Trophoblast cell (in vitro differentiated cells and primary cell): ENCODE data around the gene ZNF805.

Source experiments
- DNase-seq, 2 donors: peaks; one replicate each; pipeline ENCODE4 v3.0.0-alpha.2; 2016
- H2AFZ ChIP-seq: 2 replicates; pipeline ENCODE4 v1.6.1; 2013; ENCODE audit warnings: low read length, moderate library complexity, mild to moderate bottlenecking; ENCODE audit not compliant: insufficient read depth, poor library complexity
- H2AK5ac ChIP-seq: 2 replicates; pipeline ENCODE4 v1.6.1; 2013; ENCODE audit warnings: mild to moderate bottlenecking, low read length
- H2BK120ac ChIP-seq: 2 replicates; pipeline ENCODE4 v1.6.1; 2013; ENCODE audit warnings: low read length, mild to moderate bottlenecking, moderate library complexity; ENCODE audit not compliant: insufficient read depth, poor library complexity
- H2BK12ac ChIP-seq: 2 replicates; pipeline ENCODE4 v1.6.1; 2013; ENCODE audit warnings: mild to moderate bottlenecking, low read length, moderate library complexity
- H2BK5ac ChIP-seq: 2 replicates; pipeline ENCODE4 v1.6.1; 2013; ENCODE audit warnings: low read length, low read depth, moderate library complexity, mild to moderate bottlenecking; ENCODE audit not compliant: poor library complexity
- H3K14ac ChIP-seq: 2 replicates; pipeline ENCODE4 v1.6.1; 2013; ENCODE audit warnings: mild to moderate bottlenecking, low read length
- H3K18ac ChIP-seq: 2 replicates; pipeline ENCODE4 v1.6.1; 2013; ENCODE audit warnings: mild to moderate bottlenecking, low read length
- H3K23ac ChIP-seq: 2 replicates; pipeline ENCODE4 v1.6.1; 2013; ENCODE audit warnings: low read length
- H3K27ac ChIP-seq: 2 replicates; pipeline ENCODE4 v1.5.1; 2013; ENCODE audit warnings: low read depth, mild to moderate bottlenecking, inconsistent platforms, low read length, moderate library complexity
- H3K27me3 ChIP-seq: 2 replicates; pipeline ENCODE4 v1.6.1; 2013; ENCODE audit warnings: inconsistent platforms, mild to moderate bottlenecking, low read length, moderate library complexity; ENCODE audit not compliant: insufficient read depth
- H3K36me3 ChIP-seq, 2 experiments: 1 replicate in 1 of 2; 2 replicates in 1 of 2; pipeline ENCODE4 v1.6.1; 2013; ENCODE audit warnings: low read length in 2 of 2, mild to moderate bottlenecking in 2 of 2, moderate library complexity in 1 of 2; ENCODE audit not compliant: insufficient read depth in 2 of 2, control insufficient read depth in 1 of 2
- H3K4ac ChIP-seq: 2 replicates; pipeline ENCODE4 v1.6.1; 2013; ENCODE audit warnings: low read depth, mild to moderate bottlenecking, low read length, moderate library complexity
- H3K4me1 ChIP-seq, 2 experiments: 1 replicate in 1 of 2; 2 replicates in 1 of 2; pipeline ENCODE4 v1.6.1; 2013; ENCODE audit warnings: low read length in 2 of 2, mild to moderate bottlenecking in 2 of 2, moderate library complexity in 1 of 2; ENCODE audit not compliant: insufficient read depth in 2 of 2, control insufficient read depth in 1 of 2
- H3K4me2 ChIP-seq: 2 replicates; pipeline ENCODE4 v1.6.1; 2013; ENCODE audit warnings: inconsistent platforms, mild to moderate bottlenecking, low read length, moderate library complexity
- H3K4me3 ChIP-seq: 2 replicates; pipeline ENCODE4 v1.5.1; 2013; ENCODE audit warnings: mild to moderate bottlenecking, low read depth, low read length, inconsistent platforms
- H3K79me1 ChIP-seq: one replicate; pipeline ENCODE4 v1.6.1; 2013; ENCODE audit warnings: low read length
- H3K79me2 ChIP-seq: 2 replicates; pipeline ENCODE4 v1.6.1; 2013; ENCODE audit warnings: low read length, mild to moderate bottlenecking; ENCODE audit not compliant: control insufficient read depth, insufficient read depth, poor library complexity
- H3K9ac ChIP-seq: 2 replicates; pipeline ENCODE4 v1.6.1; 2013; ENCODE audit warnings: mild to moderate bottlenecking, low read length
- H3K9me3 ChIP-seq: 2 replicates; pipeline ENCODE4 v1.6.1; 2013; ENCODE audit warnings: low read depth, mild to moderate bottlenecking, control low read depth, inconsistent platforms, low read length; ENCODE audit not compliant: insufficient read depth
- H4K12ac ChIP-seq: 2 replicates; pipeline ENCODE4 v1.6.1; 2013; ENCODE audit warnings: low read depth, mild to moderate bottlenecking, low read length, moderate library complexity
- H4K8ac ChIP-seq: 2 replicates; pipeline ENCODE4 v1.6.1; 2013; ENCODE audit warnings: low read depth, mild to moderate bottlenecking, low read length, moderate library complexity
- H4K91ac ChIP-seq: one replicate; pipeline ENCODE4 v1.6.1; 2013; ENCODE audit warnings: low read depth, mild to moderate bottlenecking, low read length, moderate library complexity
- WGBS: extraction: QIAGEN DNeasy Blood & Tissue Kit; methylation state at CpG from one replicate; pipeline ENCODE4 v1.1.7; 2013; ENCODE audit warnings: missing lambda C conversion rate; ENCODE audit not compliant: insufficient read length, insufficient coverage; ENCODE audit errors: extremely low coverage; 5-methylcytosine and 5-hydroxymethylcytosine counted together

ZNF805 gene

GRCh38 chr19:57262044-57262443 is 21.6 kb downstream of the ZNF805 start:
- no peak for DNase-seq
- no peaks in the 10 kb centered on the region for H3K27me3 ChIP-seq
- H2BK5ac ChIP-seq: no peak overlapping the region
- peaks cover 0 to 5% of the 10 kb centered on the region in 2 experiments for H3K36me3 ChIP-seq
- no peak overlapping the region for H2BK12ac ChIP-seq
- H3K14ac ChIP-seq: no peak overlapping the region
- H3K4me2 ChIP-seq: no peak overlapping the region
- no peak overlapping the region for H3K4me3 ChIP-seq
- no peaks in the 10 kb centered on the region for H3K4me1 ChIP-seq
- H3K79me2 ChIP-seq: no peaks in the 10 kb centered on the region
- no peak overlapping the region for H2AFZ ChIP-seq
- H2AK5ac ChIP-seq: no peak overlapping the region
- H3K4ac ChIP-seq: no peak overlapping the region
- WGBS: no CpG with 5 or more reads among the region's 3 CpGs
- H3K9ac ChIP-seq: no peak overlapping the region
- H3K23ac ChIP-seq: no peak overlapping the region
- no peak overlapping the region for H3K27ac ChIP-seq
- H2BK120ac ChIP-seq: no peak overlapping the region
- no peaks in the 10 kb centered on the region for H3K79me1 ChIP-seq
- no peaks in the 10 kb centered on the region for H3K9me3 ChIP-seq
- H3K18ac ChIP-seq: no peak overlapping the region
- no peak overlapping the region for H4K8ac ChIP-seq
- H4K12ac ChIP-seq: no peak overlapping the region
- H4K91ac ChIP-seq: no peak overlapping the region

GRCh38 chr19:57263244-57263741 is 22.9 kb downstream of the ZNF805 start:
- Histone ChIP-seq H4K12ac (no peak overlapping the region), H2BK12ac (no peak overlapping the region), H3K79me1 (no peaks in the 10 kb centered on the region), H3K4me1 (peaks cover 0 to 4% of the 10 kb centered on the region in 2 experiments), H3K27me3 (no peaks in the 10 kb centered on the region), H2AFZ (no peak overlapping the region), H2BK120ac (no peak overlapping the region), H3K9me3 (no peaks in the 10 kb centered on the region), H2BK5ac (no peak overlapping the region), H4K8ac (no peak overlapping the region), H3K23ac (no peak overlapping the region), H3K4me2 (no peak overlapping the region), H3K27ac (no peak overlapping the region), H3K4ac (no peak overlapping the region), H3K14ac (no peak overlapping the region), H3K79me2 (no peaks in the 10 kb centered on the region), H3K9ac (no peak overlapping the region), H3K36me3 (peaks cover 0 to 5% of the 10 kb centered on the region in 2 experiments), H2AK5ac (no peak overlapping the region), H3K18ac (no peak overlapping the region), H4K91ac (no peak overlapping the region), H3K4me3 (no peak overlapping the region)
- WGBS: no CpG with 5 or more reads among the region's 1 CpG
- no peak for DNase-seq

GRCh38 chr19:57267291-57267690 is 26.9 kb downstream of the ZNF805 start:
- Histone ChIP-seq H3K9ac (no peak overlapping the region), H2AFZ (no peak overlapping the region), H3K18ac (no peak overlapping the region), H3K4me3 (no peak overlapping the region), H3K23ac (no peak overlapping the region), H3K27me3 (no peaks in the 10 kb centered on the region), H3K14ac (no peak overlapping the region), H3K4me2 (no peak overlapping the region), H2BK5ac (no peak overlapping the region), H3K27ac (no peak overlapping the region), H2BK12ac (no peak overlapping the region), H3K79me1 (no peaks in the 10 kb centered on the region), H4K12ac (no peak overlapping the region), H3K4ac (no peak overlapping the region), H3K4me1 (peaks cover 0 to 6% of the 10 kb centered on the region in 2 experiments), H3K9me3 (no peaks in the 10 kb centered on the region), H3K79me2 (no peaks in the 10 kb centered on the region), H4K91ac (no peak overlapping the region), H4K8ac (no peak overlapping the region), H2BK120ac (no peak overlapping the region), H3K36me3 (no peaks in the 10 kb centered on the region), H2AK5ac (no peak overlapping the region)
- WGBS: no CpG with 5 or more reads among the region's 3 CpGs
- DNase-seq: no peak

DNA sequence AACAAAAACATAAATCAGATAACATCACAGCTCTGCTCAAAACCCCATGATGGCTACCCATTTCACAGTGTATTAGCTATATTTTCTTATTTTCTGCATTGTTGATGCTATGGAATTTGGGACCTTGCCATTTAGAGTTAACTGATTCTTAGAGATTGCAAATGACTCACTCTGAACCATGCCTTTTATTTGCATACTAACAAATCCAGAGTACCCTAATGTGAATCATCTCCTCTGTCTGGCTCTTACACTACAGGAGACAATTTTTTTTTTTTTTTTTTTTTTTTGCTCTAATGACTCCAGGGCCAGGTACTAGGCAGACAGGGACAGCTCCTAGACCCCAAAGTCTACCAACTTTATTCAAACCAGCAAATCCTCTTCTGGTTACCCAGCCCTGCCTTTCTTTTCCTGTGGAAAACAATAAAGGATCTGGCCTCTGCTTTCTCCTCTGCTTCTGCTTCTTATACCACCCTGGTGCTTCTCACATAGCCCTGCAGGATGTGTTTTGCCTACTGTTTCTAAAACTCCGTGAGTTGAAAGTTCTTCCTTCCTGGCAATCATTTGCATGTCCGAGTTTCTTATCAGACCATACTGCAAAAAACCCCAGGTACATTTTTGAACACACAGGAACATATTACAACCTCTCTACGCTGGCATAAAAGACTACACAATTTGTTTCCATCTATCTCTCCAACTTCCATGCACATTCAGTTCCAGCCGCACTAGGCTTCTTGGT is 29.3 kb downstream of the ZNF805 start:
- no CpG with 5 or more reads among the region's 4 CpGs for WGBS
- peak in 1 of 2 donors; percentile 14 for DNase-seq
- Histone ChIP-seq H2AFZ (no peak overlapping the region), H4K91ac (peak overlapping the region; percentile 40), H3K23ac (no peak overlapping the region), H4K8ac (no peak overlapping the region), H2AK5ac (no peak overlapping the region), H3K4ac (no peak overlapping the region), H2BK12ac (peak overlapping the region; percentile 56), H3K18ac (no peak overlapping the region), H3K9ac (no peak overlapping the region), H3K4me1 (peaks cover 3 to 6% of the 10 kb centered on the region in 2 experiments), H3K27me3 (no peaks in the 10 kb centered on the region), H3K4me2 (no peak overlapping the region), H2BK5ac (no peak overlapping the region), H3K36me3 (no peaks in the 10 kb centered on the region), H3K9me3 (no peaks in the 10 kb centered on the region), H2BK120ac (no peak overlapping the region), H4K12ac (no peak overlapping the region), H3K27ac (peak overlapping the region; percentile 39), H3K79me1 (no peaks in the 10 kb centered on the region), H3K14ac (no peak overlapping the region), H3K4me3 (no peak overlapping the region), H3K79me2 (no peaks in the 10 kb centered on the region)
